Measurements from ENCODE around the gene YEATS2.
"Not testable (repeated sequence)": the region's sequence is repeated elsewhere in the genome, so short reads cannot be mapped to it uniquely, and the experiment has no call there.

DNA sequence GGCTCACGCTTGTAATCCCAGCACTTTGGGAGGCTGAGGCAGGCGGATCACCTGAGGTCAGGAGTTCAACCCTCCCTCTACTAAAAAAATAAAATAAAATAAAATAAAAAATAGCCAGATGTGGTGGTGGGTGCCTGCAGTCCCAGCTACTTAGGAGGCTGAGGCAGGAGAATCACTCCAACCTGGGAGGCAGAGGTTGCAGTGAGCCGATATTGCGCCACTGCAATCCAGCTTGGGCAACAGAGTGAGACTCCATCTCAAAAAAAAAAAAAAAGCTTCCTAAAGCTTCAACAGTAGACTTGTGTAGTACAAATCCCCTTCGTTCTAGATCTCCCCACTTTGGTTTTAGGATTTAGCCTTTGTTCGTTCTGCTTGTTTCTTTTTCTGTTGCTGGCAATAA lies 6.3 kb downstream of the YEATS2 start:
- TF ChIP-seq POLR2AphosphoS5 (IDR thresholded peaks at IDR 0.05; ENCODE audit: insufficient read depth, low read depth, low read length); EZH2 (IDR thresholded peaks at IDR 0.05; ENCODE audit: borderline replicate concordance, low read depth, low read length, severe bottlenecking); POLR2A (IDR thresholded peaks at IDR 0.05; ENCODE audit: low read depth, low read length); JUN (IDR thresholded peaks at IDR 0.05; ENCODE audit: borderline replicate concordance, insufficient read depth, insufficient read length, low read depth); FOS (IDR thresholded peaks at IDR 0.05; ENCODE audit: borderline replicate concordance, insufficient read depth, low read length): not testable (repeated sequence)
- TF ChIP-seq, protein P1, sequence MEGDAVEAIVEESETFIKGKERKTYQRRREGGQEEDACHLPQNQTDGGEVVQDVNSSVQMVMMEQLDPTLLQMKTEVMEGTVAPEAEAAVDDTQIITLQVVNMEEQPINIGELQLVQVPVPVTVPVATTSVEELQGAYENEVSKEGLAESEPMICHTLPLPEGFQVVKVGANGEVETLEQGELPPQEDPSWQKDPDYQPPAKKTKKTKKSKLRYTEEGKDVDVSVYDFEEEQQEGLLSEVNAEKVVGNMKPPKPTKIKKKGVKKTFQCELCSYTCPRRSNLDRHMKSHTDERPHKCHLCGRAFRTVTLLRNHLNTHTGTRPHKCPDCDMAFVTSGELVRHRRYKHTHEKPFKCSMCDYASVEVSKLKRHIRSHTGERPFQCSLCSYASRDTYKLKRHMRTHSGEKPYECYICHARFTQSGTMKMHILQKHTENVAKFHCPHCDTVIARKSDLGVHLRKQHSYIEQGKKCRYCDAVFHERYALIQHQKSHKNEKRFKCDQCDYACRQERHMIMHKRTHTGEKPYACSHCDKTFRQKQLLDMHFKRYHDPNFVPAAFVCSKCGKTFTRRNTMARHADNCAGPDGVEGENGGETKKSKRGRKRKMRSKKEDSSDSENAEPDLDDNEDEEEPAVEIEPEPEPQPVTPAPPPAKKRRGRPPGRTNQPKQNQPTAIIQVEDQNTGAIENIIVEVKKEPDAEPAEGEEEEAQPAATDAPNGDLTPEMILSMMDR (IDR thresholded peaks at IDR 0.05; ENCODE audit: extremely low read depth in 1 of 2, insufficient read depth in 1 of 2, low read depth in 1 of 2, low read length in 2 of 2) = not testable (repeated sequence)
